ENCODE measurements around the gene FLYWCH1. TPM values are rescaled to one million over a fixed set of nuclear protein-coding genes. Genes with fewer than 3 reads are reported as not detected.

FLYWCH1 gene
- total and polyA plus RNA-seq, 9 of the 15 experiments (the other 6 are each of a cell fraction or from before 2014, with no cell fraction given), result 0.18 to 33.6 (median 11.3) TPM

- no peak for DNase-seq (ENCODE audit: extremely low read depth in 1 of 4, low spot score in 3 of 4)
- no peak for FAIRE-seq
- peaks cover 0 to 56% of the 10 kb centered on the region in 2 experiments; a peak in 3 of 5 replicates for H3K4me1 ChIP-seq (replicated peaks in 1 of 2; ENCODE audit: control insufficient read depth in 2 of 2, insufficient read depth in 2 of 2, low read length in 2 of 2)
- H2AFZ ChIP-seq (ENCODE audit: low read depth, low read length), result no peak overlapping the region
- no peaks in the 10 kb centered on the region for H3K9me3 ChIP-seq (replicated peaks; ENCODE audit: control insufficient read depth, insufficient read depth, low read depth, low read length)
- TF ChIP-seq E2F6 (IDR thresholded peaks at IDR 0.05; ENCODE audit: borderline replicate concordance in 1 of 2, extremely low read depth in 1 of 2, insufficient read depth in 1 of 2, insufficient read length in 1 of 2, low read depth in 1 of 2, low read length in 1 of 2, poor library complexity in 1 of 2, severe bottlenecking in 1 of 2) (peak in 1 of 2 experiments; percentile 13), ESRRB (CRISPR knock-in tag; IDR thresholded peaks at IDR 0.05; ENCODE audit: borderline replicate concordance) (no peak), ZNF655 (CRISPR knock-in tag; IDR thresholded peaks at IDR 0.05) (no peak), SMC3 (conservative IDR thresholded peaks at IDR 0.05; ENCODE audit: insufficient read depth, low read depth, low read length) (no peak)
- H3K36me3 ChIP-seq (ENCODE audit: control insufficient read depth, insufficient read depth, low read length), result no peaks in the 10 kb centered on the region
- H3K4me3 ChIP-seq, result no peak overlapping the region
- H3K27me3 ChIP-seq (ENCODE audit: control insufficient read depth in 2 of 2, insufficient read depth in 2 of 2, low read length in 2 of 2), result peaks cover 12 to 33% of the 10 kb centered on the region in 2 experiments
- H3K4me2 ChIP-seq (ENCODE audit: insufficient read depth, low read length), result no peak overlapping the region
- CTCF ChIA-PET (ENCODE audit: low intra/inter-chr PET ratio), result no interaction called here
- BruUV-seq (replicated peaks), result no TSS peak
- no peak overlapping the region for H3K27ac ChIP-seq (ENCODE audit: extremely low read depth, low read depth, low read length)
- ATAC-seq, result no peak
- intact Hi-C loops (cut with micrococcal nuclease), result no loop called here
- H4K20me1 ChIP-seq (replicated peaks; ENCODE audit: control insufficient read depth, insufficient read depth, low read length), result peaks cover 10% of the 10 kb centered on the region; the same call in 1 of the 2 replicates
- H3K9me1 ChIP-seq (ENCODE audit: control insufficient read depth, insufficient read depth, low read length), result no peaks in the 10 kb centered on the region
- in situ Hi-C loops (cut with MboI), result no loop called here
- WGBS (ENCODE audit: insufficient coverage, low coverage, missing lambda C conversion rate), result 13% methylated on average over 31 of the region's 31 CpGs
- H3K79me2 ChIP-seq (ENCODE audit: control insufficient read depth, insufficient read depth, low read length), result no peaks in the 10 kb centered on the region
- H3K9ac ChIP-seq (ENCODE audit: insufficient read depth in 1 of 2, low read depth in 2 of 2, low read length in 2 of 2), result peak overlapping the region in 1 of 2 experiments; percentile 79; a peak in 2 of 4 replicates
- POLR2A ChIA-PET, result interaction anchor here (0.5 kb wide), 1 partner anchor 18 kb away, joined by 3 read pairs; no protein-coding TSS in a partner anchor
Measured at GRCh38 chr16:2953706-2954627, 42.2 kb downstream of the FLYWCH1 start.

Data from K562 (cell line).